SU-DHL-6 (cell line): Measurements from ENCODE around the gene HTT.

Experiments used
- H2AFZ ChIP-seq: fragments of 200-600 bp; sonication (generic); 2 replicates; pipeline ENCODE4 v1.6.1; 2014; ENCODE audit warnings: low read depth, mild to moderate bottlenecking, moderate library complexity, mixed read lengths, antibody characterized with exemption, low read length; ENCODE audit not compliant: severe bottlenecking
- H3F3A ChIP-seq: fragments of 200-600 bp; shearing (Covaris generic); 2 replicates; pipeline ENCODE4 v1.6.0; 2016; ENCODE audit warnings: antibody characterized with exemption, mild to moderate bottlenecking; ENCODE audit not compliant: insufficient read depth
- H3K27ac ChIP-seq: fragments of 200-600 bp; sonication (generic); 2 replicates; pipeline ENCODE4 v1.5.1; 2016; ENCODE audit warnings: low read depth, mild to moderate bottlenecking, low read length, moderate library complexity, mixed read lengths
- H3K27me3 ChIP-seq: fragments of 200-600 bp; sonication (generic), shearing (Covaris generic); 2 replicates; pipeline ENCODE4 v1.6.0; 2014; ENCODE audit warnings: mild to moderate bottlenecking, low read length
- H3K36me3 ChIP-seq: fragments of 200-600 bp; sonication (generic); 2 replicates; pipeline ENCODE4 v1.6.1; 2014; ENCODE audit warnings: mild to moderate bottlenecking, low read length, mixed read lengths
- H3K4me2 ChIP-seq: fragments of 300-600, 200-600 bp; shearing (Covaris generic), sonication (generic); 2 replicates; pipeline ENCODE4 v1.6.0; 2014; ENCODE audit warnings: low read length, low read depth, mild to moderate bottlenecking; ENCODE audit not compliant: poor library complexity, severe bottlenecking
- H3K4me3 ChIP-seq: fragments of 200-600 bp; sonication (generic); 2 replicates; pipeline ENCODE4 v1.5.1; 2014; ENCODE audit warnings: antibody characterized with exemption, low read length, mild to moderate bottlenecking, mixed read lengths; ENCODE audit not compliant: insufficient read depth, poor library complexity, severe bottlenecking
- H3K79me2 ChIP-seq: fragments of 200-600 bp; sonication (generic); 2 replicates; pipeline ENCODE4 v1.6.1; 2014; ENCODE audit warnings: mild to moderate bottlenecking, low read length, moderate library complexity; ENCODE audit not compliant: insufficient read depth
- H3K9ac ChIP-seq: fragments of 200-600 bp; sonication (generic); 2 replicates; pipeline ENCODE4 v1.7.0; 2014; ENCODE audit warnings: mild to moderate bottlenecking, low read length
- H3K9me2 ChIP-seq: fragments of 200-600 bp; sonication (generic); replicated peaks from 2 replicates; pipeline ENCODE4 v1.6.1; 2014; ENCODE audit warnings: low read length; ENCODE audit not compliant: insufficient read depth
- H3K9me3 ChIP-seq: fragments of 200-600 bp; sonication (generic); 2 replicates; pipeline ENCODE4 v1.6.1; 2014; ENCODE audit warnings: low read length, mixed read lengths; ENCODE audit not compliant: insufficient read depth
- H4K20me1 ChIP-seq: fragments of 200-600 bp; sonication (generic); 2 replicates; pipeline ENCODE4 v1.6.1; 2014; ENCODE audit warnings: low read depth, mild to moderate bottlenecking, antibody characterized with exemption, low read length, moderate library complexity, mixed read lengths
- CTCF ChIP-seq: fragments of 200-600 bp; sonication (generic); IDR thresholded peaks from one replicate; pipeline ENCODE4 v1.5.1; 2017; ENCODE audit warnings: antibody characterized with exemption, mild to moderate bottlenecking, low read length, moderate library complexity; ENCODE audit not compliant: insufficient read depth, poor library complexity, severe bottlenecking
- EZH2phosphoT487 ChIP-seq: fragments of 200-600 bp; sonication (generic), shearing (Covaris generic); conservative IDR thresholded peaks from 2 replicates; pipeline ENCODE4 v1.6.1; 2018; ENCODE audit warnings: mild to moderate bottlenecking, antibody characterized with exemption, low read length, moderate library complexity, mixed read lengths

The HTT gene

GRCh38 chr4:3263876-3264193 lies 189.4 kb downstream of the HTT start:
- H3K27ac ChIP-seq = no peak overlapping the region
- TF ChIP-seq EZH2phosphoT487 = no peak
- TF ChIP-seq CTCF = no peak
- H3K36me3 ChIP-seq = no peaks in the 10 kb centered on the region
- no peak overlapping the region for H3K9ac ChIP-seq
- H3K9me3 ChIP-seq = no peaks in the 10 kb centered on the region
- H3K4me2 ChIP-seq = no peak overlapping the region
- H3K27me3 ChIP-seq = no peaks in the 10 kb centered on the region
- H4K20me1 ChIP-seq = no peaks in the 10 kb centered on the region
- H3K9me2 ChIP-seq = no peaks in the 10 kb centered on the region
- H3K4me3 ChIP-seq = no peak overlapping the region
- no peaks in the 10 kb centered on the region for H3F3A ChIP-seq
- no peaks in the 10 kb centered on the region for H3K79me2 ChIP-seq
- H2AFZ ChIP-seq = no peak overlapping the region

GRCh38 chr4:3266076-3266475 lies 191.6 kb downstream of the HTT start:
- H3K27me3 ChIP-seq = no peaks in the 10 kb centered on the region
- H4K20me1 ChIP-seq = no peaks in the 10 kb centered on the region
- no peaks in the 10 kb centered on the region for H3K36me3 ChIP-seq
- no peak overlapping the region for H2AFZ ChIP-seq
- TF ChIP-seq CTCF = no peak
- no peak overlapping the region for H3K4me2 ChIP-seq
- H3K9ac ChIP-seq = no peak overlapping the region
- H3K9me3 ChIP-seq = no peaks in the 10 kb centered on the region
- no peak overlapping the region for H3K4me3 ChIP-seq
- H3K27ac ChIP-seq = no peak overlapping the region
- no peaks in the 10 kb centered on the region for H3K9me2 ChIP-seq
- no peaks in the 10 kb centered on the region for H3K79me2 ChIP-seq
- no peaks in the 10 kb centered on the region for H3F3A ChIP-seq

- Histone ChIP-seq H3K79me2 (no peaks in the 10 kb centered on the region), H4K20me1 (no peaks in the 10 kb centered on the region), H3K27ac (no peak overlapping the region), H3F3A (no peaks in the 10 kb centered on the region), H2AFZ (no peak overlapping the region), H3K9ac (no peak overlapping the region), H3K9me3 (no peaks in the 10 kb centered on the region), H3K9me2 (no peaks in the 10 kb centered on the region), H3K36me3 (no peaks in the 10 kb centered on the region), H3K27me3 (no peaks in the 10 kb centered on the region), H3K4me3 (no peak overlapping the region), H3K4me2 (no peak overlapping the region)
- TF ChIP-seq CTCF (no peak), EZH2phosphoT487 (no peak)
These were observed 193.3 kb downstream of the HTT start for GRCh38 chr4:3267576-3268394.
